HG03575 (cell line): ENCODE measurements around the gene CWC27.
A peak's percentile ranks its signal among the peaks of the same experiment; 100 is the strongest.
"Not testable (repeated sequence)": the region's sequence is repeated elsewhere in the genome, so short reads cannot be mapped to it uniquely, and the experiment has no call there.

Experiments used
- ATAC-seq: cut with Tn5 transposase; IDR thresholded peaks from one replicate; pipeline ENCODE4 v1.9.1; 2021; ENCODE audit not compliant: unreplicated experiment, insufficient number of reproducible peaks, low FRiP score; ENCODE audit errors: extremely low read depth

The CWC27 gene

GRCh38 chr5:64784451-64785025 lies 15.8 kb downstream of the CWC27 start:
- no peak for ATAC-seq

DNA sequence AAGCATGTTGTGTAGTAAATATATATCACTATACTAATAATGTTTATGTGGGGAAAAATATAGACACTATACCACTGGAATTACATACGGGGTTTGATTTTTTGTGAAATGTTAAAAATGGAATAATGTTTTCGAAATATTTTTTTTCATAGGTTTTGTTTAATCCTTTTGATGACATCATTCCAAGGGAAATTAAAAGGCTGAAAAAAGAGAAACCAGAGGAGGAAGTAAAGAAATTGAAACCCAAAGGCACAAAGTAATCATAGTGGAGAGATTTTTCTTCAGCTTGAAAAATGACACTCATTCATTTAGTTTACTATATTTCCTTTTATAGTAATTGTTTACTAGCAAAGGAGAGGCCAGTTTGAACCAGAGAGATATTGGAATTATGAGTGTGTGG lies 17.6 kb downstream of the CWC27 start:
- no peak for ATAC-seq

GRCh38 chr5:64788156-64788555 lies 19.4 kb downstream of the CWC27 start:
- no peak for ATAC-seq

DNA sequence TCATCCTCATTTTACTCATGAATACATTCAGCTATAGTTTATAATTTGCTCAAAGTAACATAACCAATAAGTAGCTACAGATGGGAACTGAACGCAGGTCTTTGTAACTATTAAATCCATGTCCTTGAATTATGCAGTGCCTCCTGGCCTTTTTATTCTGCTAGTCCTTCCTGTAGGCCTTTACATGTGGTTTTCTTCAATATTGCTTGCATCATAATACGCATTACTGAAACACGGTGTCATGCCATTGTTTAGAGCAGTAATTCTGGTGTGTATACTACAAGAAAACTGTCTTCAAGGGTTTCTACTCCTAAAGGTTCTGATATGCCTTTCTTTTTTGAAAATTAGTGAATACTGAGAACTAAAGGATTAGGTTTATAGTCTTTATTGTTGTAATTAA lies 20.7 kb downstream of the CWC27 start:
- no peak for ATAC-seq

- ATAC-seq: no peak
These were observed 21.5 kb downstream of the CWC27 start for GRCh38 chr5:64790210-64790609.

DNA sequence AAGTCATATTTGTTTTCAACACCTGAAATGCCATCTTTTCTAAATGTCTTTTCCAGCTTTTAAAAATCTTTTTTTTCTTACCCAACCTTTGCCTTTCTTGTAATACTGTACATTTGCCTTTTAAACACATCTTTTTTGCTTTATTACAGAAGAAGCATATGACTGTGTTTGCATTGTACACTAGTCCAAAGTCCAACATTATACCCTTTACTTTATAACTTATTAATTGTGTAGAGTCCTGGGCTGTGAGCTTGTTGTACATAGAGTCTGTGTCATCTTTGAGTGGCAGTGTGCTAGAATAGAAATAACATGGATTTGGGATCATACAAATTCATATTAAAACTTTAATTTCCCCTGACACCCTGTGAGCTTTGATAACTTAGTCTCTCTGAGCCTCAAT lies 23.7 kb downstream of the CWC27 start:
- no peak for ATAC-seq

- ATAC-seq: no peak
These were observed 25.5 kb downstream of the CWC27 start for GRCh38 chr5:64794053-64794770.

DNA sequence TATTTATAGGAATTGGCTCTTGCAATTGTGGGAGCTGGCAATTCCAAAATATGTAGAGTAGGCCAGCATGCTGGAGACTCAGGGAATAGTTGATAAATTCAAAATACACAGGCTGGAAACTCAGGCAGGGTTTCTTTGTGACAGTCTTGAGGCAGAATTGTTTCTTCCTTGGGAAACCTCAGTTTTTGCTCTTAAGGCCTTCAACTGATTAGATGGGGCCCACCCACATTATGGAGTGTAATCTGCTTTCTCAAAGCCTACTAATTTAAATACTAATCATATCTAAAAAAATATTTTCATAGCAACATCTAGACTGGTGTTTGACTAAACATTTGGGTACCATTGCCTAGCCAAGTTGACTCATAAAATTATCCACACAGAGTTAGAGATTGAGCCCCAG lies 27.6 kb downstream of the CWC27 start:
- ATAC-seq: no peak

- no peak for ATAC-seq
These were observed 32.2 kb downstream of the CWC27 start for GRCh38 chr5:64800926-64801325.

DNA sequence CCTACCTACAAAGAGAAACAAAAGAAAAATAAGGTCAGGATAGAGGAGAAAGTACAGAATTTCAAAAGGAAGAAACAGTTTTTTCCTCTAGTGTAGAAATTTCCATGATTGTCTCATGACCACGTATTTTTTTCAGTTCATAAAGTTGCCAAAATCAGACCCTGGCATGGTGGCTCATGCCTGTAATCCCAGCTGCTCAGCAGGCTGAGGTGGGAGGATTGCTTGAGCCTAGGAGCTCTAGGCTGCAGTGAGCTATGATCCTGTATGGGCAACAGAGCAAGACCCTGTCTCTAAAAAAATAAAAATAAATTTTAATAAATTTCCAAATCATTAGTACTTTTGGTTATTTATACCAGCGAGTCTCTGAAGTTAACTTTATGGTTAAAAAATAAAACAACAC lies 37.8 kb downstream of the CWC27 start:
- no peak for ATAC-seq

- no peak for ATAC-seq
These were observed 38.8 kb downstream of the CWC27 start for GRCh38 chr5:64807520-64807919.

DNA sequence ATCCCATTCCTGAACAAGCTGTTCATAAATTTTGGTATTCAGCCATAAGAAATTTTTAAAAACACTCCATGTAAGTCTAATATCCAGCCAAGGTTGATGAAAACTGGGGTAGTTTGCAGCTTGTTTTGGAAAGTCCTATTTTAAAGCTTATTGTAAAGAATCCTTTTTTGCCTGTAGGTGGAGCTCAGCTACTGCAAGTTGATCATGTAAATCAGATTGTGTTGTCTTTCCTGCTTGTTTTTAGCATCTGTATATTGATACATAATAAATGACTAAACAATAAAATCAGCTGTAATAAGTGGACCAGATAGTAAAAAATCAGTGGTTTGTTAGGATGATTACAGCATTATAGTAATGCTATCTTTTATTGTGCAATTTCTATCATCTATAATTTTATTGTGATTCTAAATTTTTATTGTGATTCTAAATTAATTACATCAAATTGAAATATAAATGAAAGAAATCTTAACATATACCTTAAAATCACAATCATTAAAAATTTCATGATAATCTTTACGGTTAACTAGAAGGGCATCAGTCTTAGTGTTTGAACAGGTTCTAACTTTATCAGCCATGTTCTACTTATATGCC lies 42.4 kb downstream of the CWC27 start:
- ATAC-seq: no peak

- peak; percentile 85 for ATAC-seq
These were observed 45.3 kb downstream of the CWC27 start for GRCh38 chr5:64814073-64814472.

DNA sequence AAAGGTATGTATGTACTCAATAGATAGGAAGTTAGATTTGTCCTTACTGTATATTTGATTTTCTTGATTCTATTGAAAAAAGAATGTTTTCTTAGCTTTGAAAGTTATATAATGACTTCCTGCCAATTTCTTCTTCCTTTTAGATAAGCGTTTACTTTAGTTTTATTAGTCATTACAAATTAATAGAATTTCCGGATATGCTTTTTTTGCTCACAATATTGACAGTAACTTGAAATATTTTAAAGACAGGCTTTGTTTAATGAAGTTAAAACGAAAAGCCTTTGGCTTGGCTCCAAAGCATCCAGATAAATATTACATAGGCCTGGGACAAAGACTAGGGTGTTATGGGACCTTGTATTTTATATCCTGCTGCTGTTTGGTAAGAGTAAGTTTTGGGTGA lies 49.5 kb downstream of the CWC27 start:
- no peak for ATAC-seq

DNA sequence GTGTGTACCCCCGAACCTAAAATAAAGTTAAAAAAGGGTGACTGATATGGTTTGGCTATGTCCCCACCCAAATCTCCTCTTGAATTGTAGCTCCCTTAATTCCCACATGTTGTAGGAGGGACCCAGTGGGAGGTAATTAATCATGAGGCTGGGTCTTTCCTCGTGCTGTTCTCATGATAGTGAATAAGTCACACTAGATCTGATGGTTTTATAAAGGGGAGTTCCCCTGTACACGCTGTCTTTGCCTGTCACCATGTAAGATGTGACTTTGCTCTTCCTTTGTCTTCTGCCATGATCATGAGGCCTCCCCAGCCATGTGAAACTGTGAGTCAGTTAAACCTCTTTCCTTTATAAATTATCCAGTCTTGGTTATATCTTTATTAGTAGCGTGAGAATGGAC lies 50.6 kb downstream of the CWC27 start:
- not testable (repeated sequence) for ATAC-seq

DNA sequence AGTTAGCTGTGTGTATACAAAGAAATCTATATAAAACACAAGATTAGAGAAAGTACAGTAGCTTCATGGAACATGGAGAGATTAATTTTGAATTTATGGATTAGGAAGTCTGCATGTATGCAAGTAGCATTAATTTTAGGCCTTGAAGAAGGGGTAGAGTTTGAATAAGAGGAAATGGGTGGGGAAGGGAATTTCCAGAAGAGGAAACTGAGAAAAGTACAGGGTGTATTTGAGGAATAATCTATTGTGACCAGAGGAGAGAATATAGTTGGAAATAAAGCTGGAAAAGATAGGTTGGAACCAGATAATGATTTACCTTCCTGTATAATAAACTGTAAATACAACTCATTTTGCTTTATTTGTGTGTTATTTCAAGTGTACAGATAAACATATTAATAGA lies 53.6 kb downstream of the CWC27 start:
- no peak for ATAC-seq

DNA sequence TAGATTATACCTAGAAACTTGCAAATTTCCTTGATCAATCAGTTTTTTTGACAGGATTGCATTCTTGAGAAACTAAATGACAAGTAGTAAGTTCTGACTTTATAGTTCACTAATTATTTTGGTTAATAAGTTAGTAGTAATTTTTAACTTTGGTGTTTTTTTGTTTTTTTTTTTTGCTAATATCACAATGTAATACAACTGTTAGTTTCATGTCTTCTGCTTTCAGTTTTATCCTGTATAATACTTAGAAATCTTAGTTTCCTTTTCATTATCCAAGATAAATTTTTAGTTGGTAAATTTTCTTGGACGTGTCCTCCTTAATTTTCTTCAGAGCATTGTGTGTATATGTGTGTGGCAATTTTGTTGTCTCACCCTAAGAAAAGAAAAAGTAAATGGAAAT lies 57.8 kb downstream of the CWC27 start:
- no peak for ATAC-seq

DNA sequence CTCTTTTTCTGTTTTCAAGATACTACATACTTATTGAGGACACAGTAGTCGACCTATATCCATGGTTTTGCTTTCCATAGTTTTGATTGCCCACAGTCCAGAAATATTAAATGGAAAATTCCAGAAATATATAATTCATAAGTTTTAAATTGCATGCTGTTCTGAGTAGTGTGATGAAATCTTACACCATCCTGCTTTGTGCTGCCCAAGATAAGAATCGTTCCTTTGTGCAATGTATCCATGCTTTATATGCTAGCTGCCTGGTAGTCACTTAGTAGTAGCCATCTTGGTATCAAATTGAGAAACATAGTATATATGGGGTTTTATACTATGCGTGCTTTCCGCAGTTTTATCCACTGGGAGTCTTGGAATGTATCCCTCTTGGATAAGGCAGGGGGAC lies 59.0 kb downstream of the CWC27 start:
- no peak for ATAC-seq

GRCh38 chr5:64830650-64831049 lies 61.9 kb downstream of the CWC27 start:
- not testable (repeated sequence) for ATAC-seq

- no peak for ATAC-seq
These were observed 63.3 kb downstream of the CWC27 start for GRCh38 chr5:64831996-64832395.

DNA sequence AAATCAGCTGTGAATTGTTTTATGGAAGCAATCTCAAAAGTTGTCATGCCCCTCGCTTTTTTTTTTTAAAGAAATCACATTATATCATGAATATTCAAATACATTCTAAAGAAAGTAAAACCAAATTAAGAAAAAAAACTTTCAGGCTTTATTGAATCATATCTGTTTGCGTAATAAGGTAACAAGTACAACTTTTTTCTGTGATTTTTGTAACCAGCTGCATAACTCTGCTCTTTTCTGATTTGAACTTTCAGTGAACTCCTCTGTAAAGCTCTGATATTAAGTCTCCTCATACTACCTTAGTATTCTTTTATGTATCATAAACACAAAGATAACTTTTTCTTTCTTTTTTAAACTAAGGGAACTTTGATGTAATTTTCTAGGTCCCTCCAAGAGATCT lies 65.3 kb downstream of the CWC27 start:
- ATAC-seq: no peak
